LNCAP (cell line): ENCODE measurements around the gene POU2AF2.
A peak's percentile ranks its signal among the peaks of the same experiment; 100 is the strongest.

Source experiments
- TF ChIP-seq, protein P1 (sequence below): fragments of 450-650 bp; IDR thresholded peaks from 2 replicates; pipeline ENCODE4 v1.5.1; 2017; ENCODE audit warnings: mild to moderate bottlenecking

Gene POU2AF2

GRCh38 chr11:111301842-111302118 lies 56.3 kb downstream of the POU2AF2 start:
- TF ChIP-seq, protein P1, sequence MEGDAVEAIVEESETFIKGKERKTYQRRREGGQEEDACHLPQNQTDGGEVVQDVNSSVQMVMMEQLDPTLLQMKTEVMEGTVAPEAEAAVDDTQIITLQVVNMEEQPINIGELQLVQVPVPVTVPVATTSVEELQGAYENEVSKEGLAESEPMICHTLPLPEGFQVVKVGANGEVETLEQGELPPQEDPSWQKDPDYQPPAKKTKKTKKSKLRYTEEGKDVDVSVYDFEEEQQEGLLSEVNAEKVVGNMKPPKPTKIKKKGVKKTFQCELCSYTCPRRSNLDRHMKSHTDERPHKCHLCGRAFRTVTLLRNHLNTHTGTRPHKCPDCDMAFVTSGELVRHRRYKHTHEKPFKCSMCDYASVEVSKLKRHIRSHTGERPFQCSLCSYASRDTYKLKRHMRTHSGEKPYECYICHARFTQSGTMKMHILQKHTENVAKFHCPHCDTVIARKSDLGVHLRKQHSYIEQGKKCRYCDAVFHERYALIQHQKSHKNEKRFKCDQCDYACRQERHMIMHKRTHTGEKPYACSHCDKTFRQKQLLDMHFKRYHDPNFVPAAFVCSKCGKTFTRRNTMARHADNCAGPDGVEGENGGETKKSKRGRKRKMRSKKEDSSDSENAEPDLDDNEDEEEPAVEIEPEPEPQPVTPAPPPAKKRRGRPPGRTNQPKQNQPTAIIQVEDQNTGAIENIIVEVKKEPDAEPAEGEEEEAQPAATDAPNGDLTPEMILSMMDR, result no peak

GRCh38 chr11:111302298-111302697 lies 56.8 kb downstream of the POU2AF2 start:
- TF ChIP-seq, protein P1, result no peak

GRCh38 chr11:111303461-111303860 lies 57.9 kb downstream of the POU2AF2 start:
- TF ChIP-seq, protein P1, result no peak

- TF ChIP-seq, protein P1, result no peak
These were observed 59.8 kb downstream of the POU2AF2 start for GRCh38 chr11:111305162-111305802.

GRCh38 chr11:111305876-111306275 lies 60.4 kb downstream of the POU2AF2 start:
- TF ChIP-seq, protein P1, result 0 out of 2 replicates have a peak, but pooled peaks have one; percentile 6

DNA sequence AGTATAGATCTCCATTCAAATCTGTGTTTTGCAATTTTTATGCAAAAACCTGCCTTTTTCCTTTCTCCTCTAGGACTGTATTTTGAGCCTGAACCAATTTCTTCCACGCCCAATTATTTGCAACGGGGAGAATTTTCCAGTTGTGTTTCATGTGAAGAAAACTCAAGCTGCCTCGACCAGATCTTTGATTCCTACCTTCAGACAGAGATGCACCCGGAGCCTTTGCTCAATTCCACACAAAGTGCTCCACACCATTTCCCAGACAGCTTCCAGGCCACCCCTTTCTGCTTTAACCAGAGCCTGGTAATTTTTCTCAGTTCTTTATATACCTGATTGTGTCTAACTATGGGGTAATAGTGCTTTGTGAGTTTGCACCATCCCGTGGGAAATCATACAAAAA lies 60.8 kb downstream of the POU2AF2 start:
- TF ChIP-seq, protein P1, result no peak

DNA sequence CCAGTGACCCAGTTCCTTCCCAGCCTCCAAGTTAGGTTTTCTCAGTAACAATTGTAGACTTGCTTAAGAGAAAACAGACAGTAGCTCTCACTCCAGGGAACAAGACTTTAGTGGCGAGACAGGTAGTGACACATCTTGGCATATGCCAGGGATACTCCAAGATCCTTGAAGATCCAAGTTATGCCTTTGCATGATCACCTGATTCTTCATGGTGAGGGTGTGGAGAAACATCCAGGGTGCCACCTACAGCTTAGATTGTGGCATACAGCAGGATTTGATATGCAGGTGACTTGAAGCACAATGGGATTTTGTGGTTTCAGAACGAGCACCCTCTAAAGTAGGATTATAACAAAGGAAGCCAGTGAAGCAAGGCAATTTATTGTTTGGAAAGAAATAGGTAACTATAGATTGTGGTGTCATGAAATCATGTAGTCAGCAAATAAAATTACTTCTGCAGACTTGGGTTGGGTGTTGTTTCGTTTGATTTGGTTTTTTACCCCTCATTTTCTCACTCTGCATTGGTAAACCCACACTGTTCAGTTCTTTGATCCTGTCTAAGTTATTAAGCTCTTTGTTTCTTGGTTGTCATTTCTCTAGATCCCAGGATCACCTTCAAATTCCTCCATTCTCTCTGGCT lies 62.1 kb downstream of the POU2AF2 start:
- TF ChIP-seq, protein P1, result no peak; the same call in 1 of the 2 replicates
